PC-3 (cell line): ENCODE measurements around the gene TRMU. TPM values are rescaled to one million over a fixed set of nuclear protein-coding genes. Genes with fewer than 3 reads are reported as not detected.

Experiments used
- ATAC-seq: fragments of 200-7000 bp; cut with Tn5 transposase; 2 replicates; pipeline ENCODE4 v1.9.1; 2020; ENCODE audit warnings: mild to moderate bottlenecking, moderate library complexity
- BruUV-seq: library from RNA; stranded (reverse); fragments of 400-500 nt; replicated peaks from 2 replicates; lab custom pipeline; 2021; lab: Mats Ljungman, UMichigan
- CTCF ChIA-PET: fragments of 300-600 bp; sonication (Branson Sonifier 250); formaldehyde crosslinking; loops from one replicate; lab custom pipeline; 2022; ENCODE audit warnings: antibody characterized with exemption; lab: Charles Lee
- POLR2A ChIA-PET: fragments of 300-600 bp; sonication (Branson Sonifier 250); formaldehyde crosslinking; loops from one replicate; lab custom pipeline; 2022; ENCODE audit warnings: antibody characterized with exemption; ENCODE audit not compliant: unreplicated experiment; lab: Charles Lee
- DNase-seq: peaks from one replicate; pipeline ENCODE4 v3.0.0-alpha.2; 2015
- H2AFZ ChIP-seq: fragments of 300-600 bp; sonication (generic); 2 replicates; pipeline ENCODE4 v1.6.0; 2016; ENCODE audit warnings: antibody characterized with exemption, low read length
- H3F3A ChIP-seq: fragments of 300-600 bp; sonication (generic); one replicate; pipeline ENCODE4 v1.6.0; 2017; ENCODE audit warnings: antibody characterized with exemption, low read length, control low read depth, mild to moderate bottlenecking; ENCODE audit not compliant: unreplicated experiment
- H3K27ac ChIP-seq: fragments of 300-600 bp; sonication (generic); 2 replicates; pipeline ENCODE4 v1.5.1; 2016; ENCODE audit warnings: mild to moderate bottlenecking, low read length
- H3K27me3 ChIP-seq: fragments of 300-600 bp; sonication (generic); 2 replicates; pipeline ENCODE4 v1.6.1; 2016; ENCODE audit warnings: low read length, mixed read lengths
- H3K36me3 ChIP-seq: fragments of 300-600 bp; sonication (generic); 2 replicates; pipeline ENCODE4 v1.6.1; 2016; ENCODE audit warnings: low read depth, mixed run types, low read length, mixed read lengths
- H3K4me1 ChIP-seq: fragments of 300-600 bp; sonication (generic); 2 replicates; pipeline ENCODE4 v1.5.1; 2016; ENCODE audit warnings: low read length; ENCODE audit not compliant: insufficient read depth
- H3K4me2 ChIP-seq: fragments of 300-600 bp; sonication (generic); 2 replicates; pipeline ENCODE4 v1.6.0; 2016; ENCODE audit warnings: low read length
- H3K4me3 ChIP-seq: fragments of 300-600 bp; sonication (generic); 2 replicates; pipeline ENCODE4 v1.5.1; 2016; ENCODE audit warnings: mild to moderate bottlenecking, low read length, mixed read lengths
- H3K79me2 ChIP-seq: fragments of 300-600 bp; sonication (generic); 2 replicates; pipeline ENCODE4 v1.6.1; 2017; ENCODE audit warnings: low read length, mixed read lengths
- H3K9ac ChIP-seq: fragments of 300-600 bp; sonication (generic); 2 replicates; pipeline ENCODE4 v1.6.0; 2016; ENCODE audit warnings: mild to moderate bottlenecking, low read length
- H3K9me2 ChIP-seq: fragments of 300-600 bp; sonication (generic); replicated peaks from 2 replicates; pipeline ENCODE4 v1.6.1; 2016; ENCODE audit warnings: mixed run types, low read length, mixed read lengths
- H3K9me3 ChIP-seq: fragments of 300-600 bp; sonication (generic); 2 replicates; pipeline ENCODE4 v1.6.1; 2016; ENCODE audit warnings: low read length, mixed read lengths
- H4K20me1 ChIP-seq: fragments of 300-600 bp; sonication (generic); 2 replicates; pipeline ENCODE4 v1.6.1; 2016; ENCODE audit warnings: low read length, mixed read lengths
- CTCF ChIP-seq: fragments of 300-600 bp; sonication (generic); conservative IDR thresholded peaks from 2 replicates; pipeline ENCODE4 v1.5.1; 2017; ENCODE audit warnings: antibody characterized with exemption, low read depth, mild to moderate bottlenecking, low read length
- EZH2 ChIP-seq: fragments of 300-600 bp; sonication (generic); IDR thresholded peaks from one replicate; pipeline ENCODE4 v1.6.1; 2017; ENCODE audit warnings: antibody characterized with exemption, mild to moderate bottlenecking, low read length; ENCODE audit not compliant: unreplicated experiment
- EZH2phosphoT487 ChIP-seq: fragments of 300-600 bp; sonication (generic); IDR thresholded peaks from 2 replicates; pipeline ENCODE4 v1.6.1; 2018; ENCODE audit warnings: mild to moderate bottlenecking, antibody characterized with exemption, low read length, borderline replicate concordance
- intact Hi-C: fragments of 100-400 bp; cut with micrococcal nuclease; formaldehyde crosslinking; loops from 2 replicates; pipeline ENCODE4 v1.9.0; 2023
- total RNA-seq: library from RNA; depleted of rRNA; stranded (reverse); fragments of >200 nt; gene quantifications from 2 replicates; pipeline ENCODE4 v1.2.3, GENCODE V29; 2014

TRMU gene
- total RNA-seq, 1 experiment from 2014 or later: 63.5 TPM

- ChIA-PET POLR2A (no interaction called here), CTCF (no interaction called here)
- Histone ChIP-seq H3K9ac (no peak overlapping the region), H3F3A (no peaks in the 10 kb centered on the region), H3K9me2 (no peaks in the 10 kb centered on the region), H3K27me3 (no peaks in the 10 kb centered on the region), H3K4me2 (no peak overlapping the region), H3K9me3 (no peaks in the 10 kb centered on the region), H3K79me2 (0 out of 2 replicates have a peak, but pooled peaks cover 3% of the 10 kb centered on the region), H4K20me1 (no peaks in the 10 kb centered on the region), H3K4me1 (no peaks in the 10 kb centered on the region), H3K36me3 (peaks cover 8% of the 10 kb centered on the region; the same call in 1 of the 2 replicates), H2AFZ (no peak overlapping the region), H3K27ac (no peak overlapping the region), H3K4me3 (no peak overlapping the region)
- no TSS peak for BruUV-seq
- intact Hi-C loops: no loop called here
- ATAC-seq (no peak), DNase-seq (no peak)
- TF ChIP-seq EZH2 (no peak), CTCF (no peak), EZH2phosphoT487 (no peak)
These were observed 12.4 kb upstream of the TRMU start for GRCh38 chr22:46323162-46323561.

DNA sequence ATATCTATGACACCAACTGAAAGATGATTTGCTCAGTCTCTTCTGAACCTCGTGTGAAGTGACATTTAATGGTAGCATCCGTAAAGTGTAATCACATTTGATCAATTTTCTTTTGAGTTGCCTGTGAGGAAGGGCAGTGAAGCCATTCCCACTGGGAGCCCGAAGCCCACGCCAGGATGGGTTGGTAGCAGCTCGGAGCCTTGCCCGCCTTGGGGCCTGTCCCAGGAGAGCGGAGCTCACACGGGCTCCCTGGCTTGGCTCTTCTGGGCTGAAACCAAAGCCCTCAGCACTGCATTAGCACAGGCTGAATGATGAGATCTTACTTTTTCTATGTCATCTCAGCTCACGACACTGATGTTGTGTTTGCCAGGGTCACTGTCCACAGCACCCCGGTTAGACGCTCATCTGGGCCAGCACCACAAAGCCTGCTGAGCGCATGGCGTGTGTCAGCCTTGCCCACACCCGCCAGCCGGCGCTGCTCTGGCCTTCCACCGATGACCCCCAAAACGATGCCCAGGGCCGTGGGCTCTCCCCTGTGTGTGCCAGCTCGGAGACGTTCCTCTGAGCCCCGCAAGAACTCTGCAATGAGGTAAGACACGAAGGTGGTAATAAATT, 9.3 kb upstream of the TRMU start:
- Histone ChIP-seq H3K4me3 (no peak overlapping the region), H3K4me1 (no peaks in the 10 kb centered on the region), H3K9ac (no peak overlapping the region), H3K27ac (no peak overlapping the region), H3K9me3 (no peaks in the 10 kb centered on the region), H2AFZ (no peak overlapping the region), H4K20me1 (no peaks in the 10 kb centered on the region), H3K9me2 (no peaks in the 10 kb centered on the region), H3K4me2 (no peak overlapping the region), H3K27me3 (no peaks in the 10 kb centered on the region), H3K36me3 (peaks cover 5% of the 10 kb centered on the region; the same call in 1 of the 2 replicates), H3K79me2 (no peaks in the 10 kb centered on the region), H3F3A (no peaks in the 10 kb centered on the region)
- intact Hi-C loops: no loop called here
- POLR2A ChIA-PET: no interaction called here
- TF ChIP-seq EZH2: no peak
- TF ChIP-seq CTCF: no peak
- no peak for TF ChIP-seq EZH2phosphoT487
- BruUV-seq: no TSS peak
- no peak for ATAC-seq
- no peak for DNase-seq
- CTCF ChIA-PET: no interaction called here

GRCh38 chr22:46327691-46328465, 7.6 kb upstream of the TRMU start:
- Histone ChIP-seq H3K27me3 (no peaks in the 10 kb centered on the region), H3K9me3 (no peaks in the 10 kb centered on the region), H3K79me2 (no peaks in the 10 kb centered on the region), H3K36me3 (peaks cover 5% of the 10 kb centered on the region; the same call in 1 of the 2 replicates), H3K9ac (no peak overlapping the region), H3K4me1 (no peaks in the 10 kb centered on the region), H2AFZ (no peak overlapping the region), H3K9me2 (no peaks in the 10 kb centered on the region), H3K27ac (no peak overlapping the region), H4K20me1 (no peaks in the 10 kb centered on the region), H3K4me3 (no peak overlapping the region), H3F3A (no peaks in the 10 kb centered on the region), H3K4me2 (no peak overlapping the region)
- DNase-seq (no peak), ATAC-seq (no peak)
- intact Hi-C loops: no loop called here
- POLR2A ChIA-PET: no interaction called here
- CTCF ChIA-PET: no interaction called here
- BruUV-seq: no TSS peak
- TF ChIP-seq CTCF (no peak), EZH2phosphoT487 (no peak), EZH2 (no peak)
